RCC 7860 (cell line): Measurements from ENCODE around the gene CTPS1.

ENCODE experiments used
- DNase-seq: peaks from one replicate; pipeline ENCODE4 v3.0.0-alpha.2; 2015; ENCODE audit warnings: low spot score
- FAIRE-seq: peaks from 2 replicates; lab custom pipeline; 2012; peaks lifted over from hg19 to GRCh38; lab: Jason Lieb, UNC

CTPS1 gene

DNA sequence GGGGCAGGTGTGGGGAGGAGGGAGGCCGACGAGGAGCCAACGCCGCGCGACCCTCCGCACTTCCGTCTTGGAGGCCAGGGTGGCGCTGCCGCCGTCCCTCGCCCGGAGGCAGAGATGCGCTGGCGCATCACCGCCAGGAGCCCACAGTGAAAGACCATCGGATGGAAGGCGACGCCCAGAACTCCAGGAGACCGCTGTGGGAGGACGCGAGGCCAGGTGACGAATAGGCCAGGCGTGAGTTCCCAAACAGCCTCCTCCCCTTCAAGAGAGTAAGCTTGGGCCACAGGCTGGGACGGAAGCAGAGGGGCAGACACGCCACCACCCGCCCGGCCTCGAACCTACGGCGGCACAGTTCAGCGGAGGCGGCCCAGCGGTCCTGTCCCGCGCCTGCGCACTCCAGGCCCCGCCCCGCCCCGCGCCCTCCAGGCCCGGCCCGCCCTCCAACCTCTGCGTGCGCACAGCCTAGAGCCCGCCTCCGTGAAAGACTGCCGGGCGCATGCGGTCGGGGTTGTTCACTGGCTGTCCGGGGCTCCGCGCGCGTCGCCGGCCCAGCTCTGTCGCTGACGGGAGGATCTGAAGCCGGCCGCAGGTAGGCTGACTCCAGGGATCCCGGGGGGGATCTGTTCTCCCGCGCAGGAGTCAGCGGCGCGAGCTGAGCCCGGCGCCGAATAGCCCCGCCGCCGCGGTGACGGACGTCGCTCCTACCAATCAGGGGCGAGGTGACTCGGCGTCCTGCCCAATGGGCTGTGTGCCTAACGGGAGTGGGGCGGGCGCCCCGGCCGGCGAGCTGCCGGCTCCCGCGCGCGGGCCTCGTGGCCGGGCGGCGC, at the start of gene CTPS1:
CTPS1 (plus strand) TSS at position 456 of the 827 bp plus-strand sequence. CDS start 3,595 bp downstream, outside the sequence.
- DNase-seq, result peak; percentile 82

DNA sequence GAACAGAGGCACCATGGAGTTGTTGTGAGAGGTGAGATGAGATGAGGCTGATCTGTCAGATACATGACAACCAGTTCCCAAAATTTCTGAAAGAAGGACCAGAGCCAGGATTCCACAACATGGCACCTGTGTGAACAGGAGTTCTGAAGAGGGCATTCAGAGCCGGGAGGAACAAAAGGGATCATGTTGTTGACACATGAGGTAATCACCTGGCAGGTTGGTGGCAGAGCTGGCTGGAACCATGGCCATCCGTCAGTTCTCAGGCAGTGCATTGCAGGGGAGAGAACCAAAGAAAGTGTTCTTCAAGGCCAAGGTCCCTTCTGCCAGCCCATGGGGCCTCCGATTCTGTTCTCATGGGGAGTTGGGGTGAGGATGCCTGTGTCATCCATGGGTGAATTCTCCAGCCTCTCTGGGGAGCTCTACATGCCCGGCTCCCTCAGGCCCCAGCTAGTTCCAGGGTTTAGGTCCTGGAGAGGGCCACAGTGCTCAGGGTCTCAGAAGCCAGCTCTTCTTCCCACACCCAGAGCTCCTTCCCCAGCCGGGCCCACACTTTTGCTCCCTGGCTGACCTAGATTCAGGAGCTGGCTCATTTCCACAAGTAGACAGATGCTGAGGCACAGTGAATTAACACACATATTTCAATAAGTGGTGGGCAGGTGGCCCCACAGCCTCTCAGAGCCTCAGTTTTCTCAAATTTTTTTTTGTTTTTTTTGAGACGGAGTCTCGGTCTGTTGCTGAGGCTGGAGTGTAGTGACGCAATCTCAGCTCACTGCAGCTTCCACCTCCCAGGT, 49.1 kb upstream of the CTPS1 start:
- no peak for DNase-seq
- no peak for FAIRE-seq

More for the DNA sequence above, at the start of gene CTPS1:
- no peak for FAIRE-seq

DNA sequence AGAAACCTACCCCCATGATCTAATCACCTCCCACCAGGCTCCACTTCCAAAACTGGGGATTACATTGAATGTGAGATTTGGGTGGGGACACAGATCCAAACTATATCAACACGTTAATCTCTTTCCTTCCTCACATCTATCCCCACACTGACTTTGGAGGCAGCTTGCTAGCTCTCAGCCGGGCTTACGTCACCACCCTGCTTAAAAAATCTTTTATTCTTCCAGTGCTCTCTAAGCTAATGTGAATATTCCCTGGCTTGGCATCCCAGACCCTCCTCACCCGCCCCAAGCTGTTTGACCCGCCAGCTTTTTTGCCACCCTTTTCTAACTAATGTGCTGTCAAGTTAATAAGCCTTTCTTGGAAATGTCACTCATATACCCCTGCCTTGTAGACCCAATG, 47.9 kb upstream of the CTPS1 start:
- no peak for FAIRE-seq
- DNase-seq, result no peak

GRCh38 chr1:40932006-40932405, 47.5 kb upstream of the CTPS1 start:
- no peak for FAIRE-seq
- no peak for DNase-seq

GRCh38 chr1:40936931-40937339, 42.6 kb upstream of the CTPS1 start:
- DNase-seq (no peak), FAIRE-seq (no peak)

GRCh38 chr1:40938393-40938792, 41.1 kb upstream of the CTPS1 start:
- no peak for FAIRE-seq
- no peak for DNase-seq

- FAIRE-seq, result no peak
- DNase-seq, result no peak
These were observed 40.0 kb upstream of the CTPS1 start for GRCh38 chr1:40939320-40940059.

DNA sequence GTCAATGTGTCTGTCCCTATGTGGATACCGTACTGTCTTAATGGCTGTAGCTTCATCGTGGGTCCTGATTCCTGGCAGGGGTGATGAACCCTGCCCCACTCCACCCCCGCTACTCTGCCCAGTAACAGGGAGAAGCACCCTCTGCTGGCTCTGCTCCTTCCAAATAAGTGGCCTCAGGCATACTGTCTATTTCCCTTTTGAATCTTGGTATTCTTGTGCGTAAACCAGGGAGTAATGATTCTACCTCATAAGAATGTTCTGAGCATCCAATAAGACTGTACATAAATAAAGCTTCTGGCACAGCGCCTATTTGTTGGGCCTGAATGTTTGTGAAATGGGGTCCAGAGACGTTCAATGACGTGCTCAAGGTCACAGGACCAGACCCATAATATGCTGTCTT, 35.2 kb upstream of the CTPS1 start:
- DNase-seq, result no peak
- no peak for FAIRE-seq

GRCh38 chr1:40944841-40945430, 34.6 kb upstream of the CTPS1 start:
- no peak for DNase-seq
- FAIRE-seq, result no peak

DNA sequence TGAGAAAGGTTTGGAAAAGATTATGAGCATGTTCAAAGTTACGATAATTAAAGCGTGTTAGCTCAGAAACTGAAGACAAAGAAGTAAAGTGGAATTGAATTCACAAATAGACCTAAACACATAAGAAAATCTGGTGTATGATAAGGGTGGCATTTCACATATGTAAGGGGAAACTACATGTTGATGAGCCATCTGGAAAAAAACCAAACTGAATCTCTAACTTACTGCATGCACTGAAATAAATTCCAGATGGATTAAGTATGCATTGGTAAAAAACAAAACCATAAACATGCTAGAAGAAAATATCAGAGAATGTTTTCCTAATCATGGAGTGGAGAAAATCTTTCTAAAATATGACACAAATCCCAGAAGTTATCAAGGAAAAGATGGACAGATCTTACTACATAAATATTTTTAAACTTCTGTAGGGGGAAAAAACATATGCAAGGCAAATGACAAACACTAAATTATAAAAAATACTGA, 34.0 kb upstream of the CTPS1 start:
- no peak for FAIRE-seq

GRCh38 chr1:40948741-40949443, 30.6 kb upstream of the CTPS1 start:
- FAIRE-seq (no peak), DNase-seq (peak; percentile 31)

More for the DNA sequence above, 34.0 kb upstream of the CTPS1 start:
- no peak for DNase-seq

DNA sequence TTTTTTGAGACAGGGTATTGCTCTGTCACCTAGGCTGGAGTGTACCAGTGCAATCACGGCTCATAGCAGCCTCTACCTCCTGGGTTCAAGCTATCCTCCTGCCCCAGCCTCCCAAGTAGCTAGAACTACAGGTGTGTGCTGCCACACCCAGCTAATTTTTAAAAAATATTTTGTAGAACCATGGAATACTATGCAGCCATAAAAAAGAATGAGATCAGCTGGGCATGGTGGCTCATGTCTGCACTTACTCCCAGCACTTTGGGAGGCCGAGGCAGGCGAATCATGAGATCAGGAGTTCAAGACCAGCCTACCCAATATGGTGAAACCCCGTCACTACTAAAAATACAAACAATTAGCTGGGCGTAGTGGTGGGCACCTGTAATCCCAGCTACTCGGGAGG, 29.9 kb upstream of the CTPS1 start:
- FAIRE-seq (no peak), DNase-seq (no peak)

DNA sequence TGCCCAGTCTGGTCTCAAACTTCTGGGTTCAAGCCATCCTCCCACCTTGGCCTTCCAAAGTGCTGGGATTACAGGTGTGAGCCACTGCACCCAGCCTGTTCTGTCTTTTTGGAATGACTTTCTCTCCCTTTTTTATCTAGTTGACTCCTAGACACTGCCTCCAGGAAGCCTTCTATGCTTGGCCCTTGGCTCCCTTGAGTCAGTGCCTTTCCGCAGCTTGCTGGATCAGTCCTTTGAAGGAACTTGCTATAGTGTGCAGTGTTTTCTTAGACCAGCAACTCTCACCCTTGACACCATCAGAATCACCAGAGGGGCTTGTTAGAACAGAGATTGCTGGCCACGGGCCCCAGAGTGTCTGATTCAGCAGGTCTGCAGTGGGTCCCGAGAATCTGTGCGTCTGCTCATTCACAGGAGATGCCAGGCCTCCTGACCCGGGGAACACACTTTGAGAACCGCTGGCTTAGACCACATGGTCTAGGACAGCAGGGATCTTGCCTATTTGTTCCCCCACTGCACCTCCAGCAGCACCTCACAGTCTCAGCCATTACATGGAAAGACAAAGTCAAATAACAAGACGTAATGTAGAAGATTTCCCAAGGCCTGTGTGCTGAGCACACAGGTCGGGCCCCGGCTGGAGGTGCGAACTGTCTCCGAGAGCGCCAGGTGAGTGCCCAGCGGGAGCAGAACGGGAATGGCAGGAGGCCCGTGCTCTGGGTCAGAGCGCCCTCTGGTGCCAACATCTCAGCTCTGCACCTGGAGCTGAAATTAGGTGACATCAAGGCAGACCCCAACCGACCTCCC, 27.4 kb upstream of the CTPS1 start:
- no peak for FAIRE-seq
- peak; percentile 46 for DNase-seq

DNA sequence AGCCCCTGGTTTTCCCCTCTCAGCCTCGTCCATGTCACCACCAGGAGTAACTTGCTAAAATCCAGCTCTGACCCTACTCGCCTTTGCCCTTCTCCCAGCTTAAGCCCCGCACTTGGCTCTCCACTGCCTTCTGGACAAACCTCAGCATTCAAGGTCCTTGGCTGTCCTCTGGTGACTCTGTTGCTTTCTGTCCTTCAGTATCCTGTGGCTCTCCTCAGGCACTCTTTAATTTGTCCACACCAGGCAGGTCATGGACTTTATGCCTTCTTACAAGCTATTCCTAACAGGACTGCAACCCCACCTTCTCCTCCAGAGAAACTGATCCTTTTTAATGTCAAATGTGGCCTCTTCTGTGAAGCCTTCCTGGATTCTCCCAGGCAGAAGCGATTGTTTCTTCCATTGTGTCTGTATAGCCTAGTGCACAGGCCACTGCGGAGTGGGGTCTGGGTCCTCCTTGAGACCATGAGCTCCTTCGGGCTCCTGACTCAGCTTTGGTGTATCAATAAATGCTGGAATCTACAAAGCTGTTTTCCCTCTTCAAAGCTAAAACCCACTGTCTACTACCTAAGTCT, 26.7 kb upstream of the CTPS1 start:
- FAIRE-seq, result no peak
- DNase-seq, result no peak

DNA sequence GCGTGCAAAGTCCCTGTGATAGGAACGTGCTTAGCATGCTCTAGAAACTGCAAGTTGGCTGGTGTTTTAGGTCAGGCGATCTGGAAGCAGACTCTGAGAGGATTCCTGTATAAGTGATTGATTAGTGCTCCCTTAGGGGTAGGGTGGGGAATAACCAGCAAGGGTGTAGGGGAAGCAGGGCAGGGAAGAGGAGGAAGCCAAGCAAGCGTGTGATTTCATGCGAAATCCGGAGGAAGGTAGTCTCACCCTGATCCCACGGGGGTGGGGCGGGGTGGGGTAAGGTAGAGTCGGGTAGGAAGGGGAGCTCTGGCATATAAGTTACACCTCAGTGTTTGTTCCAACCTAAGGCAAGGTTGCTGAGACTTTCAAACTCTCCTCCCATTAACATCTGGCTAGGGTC, 24.9 kb upstream of the CTPS1 start:
- DNase-seq (no peak), FAIRE-seq (no peak)

DNA sequence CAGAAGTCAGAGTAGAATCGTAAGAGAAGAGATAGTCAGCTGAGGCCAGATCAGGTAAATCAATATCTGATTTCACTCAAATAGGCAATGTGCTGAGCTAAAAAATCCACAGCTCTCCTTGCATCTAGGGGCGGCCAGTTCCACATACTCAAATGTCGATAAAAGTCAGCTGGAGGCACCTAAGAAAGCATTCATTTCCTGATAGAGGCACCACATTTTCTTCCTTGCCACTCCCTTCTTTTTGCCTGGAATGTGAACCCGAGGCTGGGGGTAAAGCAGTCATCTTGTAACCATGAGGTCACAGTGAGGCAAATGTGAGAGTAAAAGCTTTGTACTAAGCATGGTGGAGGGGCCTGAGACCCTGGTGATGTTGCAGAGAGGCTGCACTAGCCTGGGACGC, 24.2 kb upstream of the CTPS1 start:
- FAIRE-seq (no peak), DNase-seq (no peak)

DNA sequence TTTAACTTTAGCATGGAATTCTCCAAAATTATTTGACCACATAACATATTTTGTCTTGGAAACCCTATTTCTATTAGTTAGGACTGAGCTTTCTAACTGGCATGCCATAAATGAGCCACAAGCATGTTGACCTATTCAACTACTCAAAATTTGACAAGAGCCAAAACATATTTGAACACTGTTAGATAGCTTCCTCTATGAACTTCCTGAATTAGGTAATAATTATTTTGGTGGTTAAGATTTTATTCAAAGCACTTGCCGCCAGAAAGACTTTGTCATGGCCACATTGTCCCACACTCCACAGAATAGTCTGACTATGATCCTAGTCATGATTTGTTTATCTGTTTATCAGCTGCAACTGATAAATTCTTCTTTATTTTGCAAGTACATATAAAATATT, 23.1 kb upstream of the CTPS1 start:
- FAIRE-seq, result no peak
- DNase-seq, result no peak

DNA sequence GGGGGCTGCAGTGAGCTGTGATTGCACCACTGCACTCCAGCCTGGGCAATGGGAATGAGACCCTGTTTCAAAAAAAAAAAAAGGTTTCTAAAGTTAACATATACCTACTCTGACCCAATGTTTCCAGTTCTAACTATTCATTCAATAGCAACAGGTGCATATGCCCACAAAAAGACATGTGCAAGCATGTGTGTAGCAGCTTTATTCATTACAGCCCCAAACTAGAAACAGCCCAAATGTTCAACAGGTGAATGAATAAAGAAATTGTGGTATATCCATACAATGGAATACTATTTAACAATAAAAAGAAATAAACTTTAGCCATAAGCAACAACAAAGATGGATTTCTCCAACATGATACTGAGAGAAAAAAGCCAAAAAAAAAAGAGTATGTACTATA, 21.3 kb upstream of the CTPS1 start:
- FAIRE-seq (no peak), DNase-seq (no peak)

DNA sequence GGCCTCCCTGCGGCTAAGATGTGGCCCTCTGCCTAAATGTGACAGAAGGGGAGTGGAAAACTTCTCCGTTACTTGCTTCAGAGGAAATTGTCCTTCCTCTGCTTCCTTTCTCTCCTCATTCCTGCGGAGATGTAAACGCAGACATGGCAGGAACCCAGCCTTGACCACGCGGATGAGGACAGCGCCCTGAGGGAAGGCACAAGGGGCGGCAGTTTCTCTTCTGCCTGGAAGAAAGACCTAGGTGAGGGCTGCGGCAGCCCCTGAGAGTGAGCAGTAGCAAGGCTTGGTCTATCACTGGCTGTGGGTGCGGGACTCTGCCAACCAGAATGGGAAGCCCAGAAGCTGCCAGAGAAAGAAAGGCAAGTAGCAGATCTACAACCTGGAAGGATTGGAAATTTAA, 14.0 kb upstream of the CTPS1 start:
- DNase-seq, result no peak
- no peak for FAIRE-seq
